ENCODE results near the gene LRP2BP.

DNA sequence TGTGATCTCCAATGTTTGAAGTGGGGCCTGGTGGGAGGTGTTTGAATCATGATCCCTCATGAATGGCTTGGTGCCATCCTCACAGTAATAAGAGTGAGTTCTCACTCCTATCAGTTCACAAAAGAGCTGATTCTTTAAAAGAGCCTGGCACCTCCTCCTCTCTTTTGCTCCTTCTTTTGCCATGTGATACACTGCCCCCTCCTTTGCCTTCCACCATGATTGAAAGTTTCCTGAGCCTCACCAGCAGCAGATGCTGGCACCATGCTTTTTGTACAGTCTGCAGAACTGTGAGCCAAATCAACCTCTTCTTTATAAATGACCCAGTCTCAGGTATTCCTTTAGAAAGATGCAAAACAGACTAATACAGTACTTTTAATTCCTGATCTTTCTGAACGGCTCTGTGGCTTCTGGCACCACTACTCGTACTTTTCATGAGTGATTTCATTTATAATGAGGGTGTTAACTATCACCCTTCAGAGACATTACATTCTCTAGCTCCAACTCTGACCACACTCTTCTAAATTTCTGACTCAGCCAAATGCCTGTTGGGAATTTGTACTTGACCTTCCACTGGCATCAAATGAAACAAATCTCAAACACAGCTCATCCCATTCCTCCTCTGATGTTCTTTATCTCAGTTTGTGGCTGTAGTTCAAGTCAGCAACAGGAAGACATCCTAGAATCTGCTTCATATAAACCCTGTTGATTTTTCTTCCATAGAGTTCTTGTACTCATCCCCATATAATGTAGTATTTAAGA lies 25.8 kb upstream of the LRP2BP start:
- TF ChIP-seq POLR2A (IDR thresholded peaks at IDR 0.05; ENCODE audit: low read length) (no peak), GATA1 (IDR thresholded peaks at IDR 0.05; ENCODE audit: low read depth, low read length) (no peak)

Measured in erythroblast (primary cell).